GM12878 (cell line): ENCODE results near the gene TRIM40. TPM values are rescaled to one million over a fixed set of nuclear protein-coding genes. Genes with fewer than 3 reads are reported as not detected.

ENCODE experiments used
- ATAC-seq: fragments of 200-7000 bp; cut with Tn5 transposase; 3 replicates; pipeline ENCODE4 v1.9.1; 2020; ENCODE audit warnings: mild to moderate bottlenecking, moderate library complexity
- BruUV-seq: library from RNA; stranded (reverse); fragments of 400-500 nt; replicated peaks from 2 replicates; lab custom pipeline; 2021; lab: Mats Ljungman, UMichigan
- CTCF ChIA-PET: fragments of 300-600 bp; sonication (Branson Sonifier 250); formaldehyde crosslinking; extraction: SDS; loops from one replicate; lab custom pipeline; 2021; ENCODE audit warnings: inconsistent platforms; lab: Yijun Ruan, JAX
- POLR2A ChIA-PET: fragments of 350-600 bp; formaldehyde crosslinking; extraction: SDS; loops from one replicate; lab custom pipeline; 2021; ENCODE audit warnings: inconsistent platforms; lab: Charles Lee
- RAD21 ChIA-PET: fragments of 300-600 bp; sonication (Branson Sonifier 250); formaldehyde crosslinking; loops from one replicate; lab custom pipeline; 2023; ENCODE audit warnings: antibody characterized with exemption; ENCODE audit not compliant: unreplicated experiment; lab: Charles Lee
- SMC1A ChIA-PET: fragments of 300-600 bp; sonication (Branson Sonifier 250); formaldehyde crosslinking; loops from one replicate; lab custom pipeline; 2023; ENCODE audit not compliant: unreplicated experiment, uncharacterized antibody; lab: Charles Lee
- DNase-seq: peaks from one replicate; pipeline ENCODE4 v3.0.0-alpha.2; 2011; ENCODE audit warnings: low read depth, low spot score
- FAIRE-seq: peaks from 3 replicates; lab custom pipeline; 2011; peaks lifted over from hg19 to GRCh38; lab: Jason Lieb, UNC
- H2AFZ ChIP-seq: 2 replicates; pipeline ENCODE4 v1.6.0; 2011; ENCODE audit warnings: low read depth, low read length, control low read depth; ENCODE audit not compliant: control insufficient read depth
- H3K27ac ChIP-seq: 2 replicates; pipeline ENCODE4 v1.5.1; 2011; ENCODE audit warnings: control low read depth; ENCODE audit not compliant: control insufficient read depth, insufficient read depth
- H3K27me3 ChIP-seq, 2 experiments: replicated peaks in 1 of 2; 2 replicates each; pipeline versions ENCODE4 v1.6.0 to v1.6.1; 2011; ENCODE audit warnings: low read length in 1 of 2; ENCODE audit not compliant: control insufficient read depth in 2 of 2, insufficient read depth in 2 of 2
- H3K36me3 ChIP-seq, 2 experiments: 2 replicates each; pipeline ENCODE4 v1.5.1; 2011; ENCODE audit warnings: low read length in 1 of 2; ENCODE audit not compliant: control insufficient read depth in 2 of 2, insufficient read depth in 2 of 2
- H3K4me1 ChIP-seq: 2 replicates; pipeline ENCODE4 v1.6.1; 2011; ENCODE audit warnings: mild to moderate bottlenecking, low read length, moderate library complexity, mixed read lengths; ENCODE audit not compliant: control insufficient read depth, insufficient read depth
- H3K4me2 ChIP-seq: 2 replicates; pipeline ENCODE4 v1.6.0; 2011; ENCODE audit warnings: control low read depth; ENCODE audit not compliant: control insufficient read depth, insufficient read depth
- H3K4me3 ChIP-seq: fragments of 200-600 bp; sonication (generic); 2 replicates; pipeline ENCODE4 v1.5.1; 2016
- H3K79me2 ChIP-seq: 2 replicates; pipeline ENCODE4 v1.6.0; 2011; ENCODE audit warnings: low read length; ENCODE audit not compliant: control insufficient read depth, insufficient read depth
- H3K9ac ChIP-seq: 2 replicates; pipeline ENCODE4 v1.8.0; 2011; ENCODE audit warnings: low read length, control low read depth, mixed read lengths; ENCODE audit not compliant: control insufficient read depth, insufficient read depth
- H3K9me3 ChIP-seq: replicated peaks from 3 replicates; pipeline ENCODE4 v1.5.1; 2011; ENCODE audit warnings: mild to moderate bottlenecking, low read length; ENCODE audit not compliant: control insufficient read depth, insufficient read depth
- H4K20me1 ChIP-seq: 2 replicates; pipeline ENCODE4 v1.6.0; 2011; ENCODE audit not compliant: control insufficient read depth, insufficient read depth
- BACH1 ChIP-seq: fragments of 450-650 bp; IDR thresholded peaks from 2 replicates; pipeline ENCODE4 v1.6.1; 2017; ENCODE audit warnings: mild to moderate bottlenecking, borderline replicate concordance
- BHLHE40 ChIP-seq, 2 experiments: fragments of 450-650 bp in 1 of 2; IDR thresholded peaks; 2 replicates each; pipeline ENCODE4 v1.6.1; 2011 to 2017; ENCODE audit warnings: low read depth in 2 of 2, borderline replicate concordance in 1 of 2, improper control_type of control experiment in 1 of 2, low read length in 1 of 2, mild to moderate bottlenecking in 1 of 2
- BMI1 ChIP-seq: fragments of 450-650 bp; IDR thresholded peaks from 2 replicates; pipeline ENCODE4 v1.6.1; 2016; ENCODE audit warnings: mild to moderate bottlenecking, moderate library complexity, borderline replicate concordance
- CBFB ChIP-seq: IDR thresholded peaks from 2 replicates; pipeline ENCODE4 v1.6.1; 2016; ENCODE audit warnings: antibody characterized with exemption, low read depth
- DPF2 ChIP-seq: fragments of 450-650 bp; IDR thresholded peaks from 2 replicates; pipeline ENCODE4 v1.6.1; 2017; ENCODE audit warnings: mild to moderate bottlenecking
- ESRRA ChIP-seq: IDR thresholded peaks from 2 replicates; pipeline ENCODE4 v1.6.1; 2012; ENCODE audit warnings: mild to moderate bottlenecking, low read length, improper control_type of control experiment
- HCFC1 ChIP-seq: fragments of 150-350 bp; IDR thresholded peaks from 2 replicates; pipeline ENCODE4 v1.6.1; 2014; ENCODE audit warnings: low read length
- IKZF2 ChIP-seq, 2 experiments: fragments of 450-650 bp; IDR thresholded peaks; 2 replicates each; pipeline ENCODE4 v1.6.1; 2017; ENCODE audit warnings: mild to moderate bottlenecking in 2 of 2, moderate library complexity in 2 of 2
- JUND ChIP-seq: IDR thresholded peaks from 2 replicates; pipeline ENCODE4 v1.6.1; 2012; ENCODE audit warnings: low read depth, mild to moderate bottlenecking, low read length, improper control_type of control experiment, moderate library complexity
- MYC ChIP-seq: IDR thresholded peaks from 2 replicates; pipeline ENCODE4 v1.6.1; 2011; ENCODE audit warnings: mild to moderate bottlenecking, low read length, moderate library complexity, inconsistent platforms; ENCODE audit not compliant: insufficient read depth, insufficient replicate concordance, insufficient read length, severe bottlenecking
- NFIC ChIP-seq: IDR thresholded peaks from 2 replicates; pipeline ENCODE4 v1.6.1; 2012; ENCODE audit warnings: low read depth, mild to moderate bottlenecking, inconsistent platforms, low read length, moderate library complexity
- NR2C1 ChIP-seq: fragments of 450-650 bp; IDR thresholded peaks from 2 replicates; pipeline ENCODE4 v1.6.1; 2017; ENCODE audit warnings: antibody characterized with exemption, mild to moderate bottlenecking, moderate library complexity
- TCF12 ChIP-seq: IDR thresholded peaks from 2 replicates; pipeline ENCODE4 v1.6.1; 2011; ENCODE audit warnings: low read depth, mild to moderate bottlenecking, low read length
- TCF3 ChIP-seq: IDR thresholded peaks from 2 replicates; pipeline ENCODE4 v1.6.1; 2012; ENCODE audit warnings: low read depth, mild to moderate bottlenecking, low read length, borderline replicate concordance; ENCODE audit not compliant: insufficient read depth
- WGBS: methylation state at CpG from one replicate; pipeline ENCODE4 v1.1.6; 2016; ENCODE audit warnings: low lambda C conversion rate; ENCODE audit not compliant: insufficient replicate concordance, insufficient coverage; ENCODE audit errors: missing lambda C conversion rate; 5-methylcytosine and 5-hydroxymethylcytosine counted together
- in situ Hi-C: fragments of 300-500 bp; cut with MboI; formaldehyde crosslinking; loops from 9 replicates; pipeline ENCODE4 v1.14.3; 2018; ENCODE audit warnings: mixed read lengths
- intact Hi-C: fragments of 100-400 bp; cut with micrococcal nuclease; formaldehyde crosslinking; loops from one replicate; pipeline ENCODE4 v1.14.2; 2022; ENCODE audit not compliant: unreplicated experiment
- polyA plus RNA-seq, 11 experiments: library from polyadenylated mRNA; depleted of rRNA in 4 of 11; unstranded in 6 of 11; stranded (reverse) in 5 of 11; fragments of >200 nt; fragmentation: Nextera tagmentation in 4 of 11; fragmentation: Illumina TruSeq in 1 of 11; extraction: Ambion mirVana in 4 of 11; extraction: Trizol in 1 of 11; gene quantifications; 1 replicate in 1 of 11; 2 replicates in 10 of 11; pipeline versions ENCODE4 v1.2.1 to v1.2.3, GENCODE V29; 2011 to 2016; ENCODE audit warnings: inconsistent platforms in 2 of 11, missing spikeins in 2 of 11, low read depth in 1 of 11
- total RNA-seq, 4 experiments: library from RNA; depleted of rRNA in 3 of 4; stranded (reverse); fragments of >200 nt in 3 of 4; fragmentation: Illumina TruSeq in 1 of 4; extraction: Trizol in 1 of 4; gene quantifications; 2 replicates each; pipeline versions ENCODE4 v1.2.1 to v1.2.3, GENCODE V29; 2013 to 2021
- TF ChIP-seq, protein P1 (sequence below): IDR thresholded peaks from 2 replicates; pipeline ENCODE4 v1.6.1; 2012; ENCODE audit warnings: improper control_type of control experiment, low read depth, low read length; ENCODE audit not compliant: insufficient replicate concordance

The TRIM40 gene
- total and polyA plus RNA-seq, 10 of the 15 experiments (the other 5 are each of a cell fraction or from before 2014, with no cell fraction given): not detected

DNA sequence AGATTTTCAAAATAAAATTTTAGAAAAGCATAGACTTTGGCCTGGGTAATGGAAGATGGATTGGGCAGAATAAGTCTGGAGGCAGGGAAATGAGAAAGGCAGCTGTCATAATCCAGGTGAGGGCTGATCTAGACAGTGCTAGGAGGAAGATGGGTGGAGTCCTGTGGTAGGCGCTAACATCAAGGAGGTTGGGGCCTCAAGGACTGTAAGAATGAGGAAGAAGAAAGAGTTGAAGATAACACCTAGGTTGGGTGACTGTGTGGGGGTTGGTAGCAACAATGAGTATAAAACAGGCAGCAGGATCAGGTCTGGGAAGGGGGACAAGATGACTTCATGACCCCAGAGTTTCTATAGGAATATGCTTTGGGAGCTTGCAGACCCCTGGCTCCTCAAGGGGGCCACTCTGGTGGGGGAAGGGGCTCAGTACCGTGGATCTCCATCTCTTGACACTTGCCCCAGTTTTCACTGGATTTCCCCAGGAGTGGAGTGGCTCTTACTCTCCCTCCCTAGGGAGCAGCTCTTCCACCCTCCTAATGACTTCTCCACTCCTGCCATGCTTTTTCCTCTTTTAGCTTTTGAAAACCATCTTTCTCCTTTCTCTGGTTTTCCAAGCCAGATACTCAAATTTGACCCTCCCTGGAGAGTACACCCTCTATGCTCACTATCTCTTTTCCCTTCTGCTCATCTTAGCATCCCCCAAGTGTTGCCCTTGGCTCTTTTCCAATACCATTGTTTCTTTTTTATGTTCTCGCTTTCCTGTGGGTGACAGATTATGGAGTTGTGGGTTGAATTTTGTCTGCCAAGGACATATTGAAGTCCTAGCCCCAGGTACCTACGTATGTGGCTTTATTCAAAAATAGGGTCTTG lies 37.8 kb upstream of the TRIM40 start (continued):
- TF ChIP-seq BACH1: no peak

DNA sequence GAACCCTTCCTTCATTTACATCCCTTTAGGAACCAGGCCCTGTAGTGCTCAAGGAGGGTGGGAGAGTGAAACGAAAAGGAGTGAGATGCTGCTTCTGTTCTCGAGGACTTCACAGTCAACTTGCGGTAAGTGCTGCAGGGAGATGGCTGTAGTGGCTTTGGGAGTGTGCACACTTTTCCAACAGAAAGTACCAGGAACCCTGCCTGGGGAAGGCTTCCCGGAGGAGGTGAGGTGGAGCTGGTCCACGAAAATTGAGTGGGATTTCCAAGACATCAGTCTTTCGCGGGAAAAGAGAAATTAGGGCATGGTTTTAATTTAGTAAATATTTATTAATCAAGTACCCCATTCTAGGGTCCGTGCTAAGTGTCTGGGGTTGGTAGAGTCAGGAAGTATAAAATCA lies 35.8 kb upstream of the TRIM40 start:
- H3K4me3 ChIP-seq: no peak overlapping the region
- BruUV-seq: no TSS peak
- intact Hi-C loops (no loop called here), in situ Hi-C loops (no loop called here)
- RAD21 ChIA-PET: no interaction called here
- no peak overlapping the region; the same call in 1 of the 2 replicates for H3K4me2 ChIP-seq
- H3K4me1 ChIP-seq: peaks cover 19% of the 10 kb centered on the region
- 29% methylated on average over 8 of the region's 8 CpGs for WGBS
- no peak overlapping the region for H3K27ac ChIP-seq
- CTCF ChIA-PET: interaction anchor here (0.7 kb wide), 1 partner anchor 31 kb away, joined by 4 read pairs; no protein-coding TSS in a partner anchor
- no peak overlapping the region for H3K9ac ChIP-seq
- no peak for ATAC-seq
- FAIRE-seq: no peak
- SMC1A ChIA-PET: interaction anchor here (1.0 to 1.2 kb wide), 2 partner anchors 31 to 34 kb away, joined by 3 to 4 read pairs; no protein-coding TSS in a partner anchor
- no peaks in the 10 kb centered on the region for H4K20me1 ChIP-seq
- DNase-seq: no peak
- H3K79me2 ChIP-seq: no peaks in the 10 kb centered on the region
- peaks cover 12 to 32% of the 10 kb centered on the region in 2 experiments for H3K27me3 ChIP-seq
- no peak overlapping the region for H2AFZ ChIP-seq
- H3K36me3 ChIP-seq: no peaks in the 10 kb centered on the region
- H3K9me3 ChIP-seq: no peaks in the 10 kb centered on the region
- POLR2A ChIA-PET: no interaction called here
- TF ChIP-seq NFIC (no peak), ESRRA (no peak), TCF3 (no peak), HCFC1 (no peak), IKZF2 (IDR thresholded peaks at IDR 0.05) (no peak), BMI1 (no peak), NR2C1 (no peak), DPF2 (no peak), JUND (no peak), TCF12 (no peak), BHLHE40 (IDR thresholded peaks at IDR 0.05; ENCODE audit: borderline replicate concordance in 1 of 2, low read depth in 2 of 2, low read length in 1 of 2) (no peak), MYC (no peak), CBFB (no peak)
- TF ChIP-seq, protein P1, sequence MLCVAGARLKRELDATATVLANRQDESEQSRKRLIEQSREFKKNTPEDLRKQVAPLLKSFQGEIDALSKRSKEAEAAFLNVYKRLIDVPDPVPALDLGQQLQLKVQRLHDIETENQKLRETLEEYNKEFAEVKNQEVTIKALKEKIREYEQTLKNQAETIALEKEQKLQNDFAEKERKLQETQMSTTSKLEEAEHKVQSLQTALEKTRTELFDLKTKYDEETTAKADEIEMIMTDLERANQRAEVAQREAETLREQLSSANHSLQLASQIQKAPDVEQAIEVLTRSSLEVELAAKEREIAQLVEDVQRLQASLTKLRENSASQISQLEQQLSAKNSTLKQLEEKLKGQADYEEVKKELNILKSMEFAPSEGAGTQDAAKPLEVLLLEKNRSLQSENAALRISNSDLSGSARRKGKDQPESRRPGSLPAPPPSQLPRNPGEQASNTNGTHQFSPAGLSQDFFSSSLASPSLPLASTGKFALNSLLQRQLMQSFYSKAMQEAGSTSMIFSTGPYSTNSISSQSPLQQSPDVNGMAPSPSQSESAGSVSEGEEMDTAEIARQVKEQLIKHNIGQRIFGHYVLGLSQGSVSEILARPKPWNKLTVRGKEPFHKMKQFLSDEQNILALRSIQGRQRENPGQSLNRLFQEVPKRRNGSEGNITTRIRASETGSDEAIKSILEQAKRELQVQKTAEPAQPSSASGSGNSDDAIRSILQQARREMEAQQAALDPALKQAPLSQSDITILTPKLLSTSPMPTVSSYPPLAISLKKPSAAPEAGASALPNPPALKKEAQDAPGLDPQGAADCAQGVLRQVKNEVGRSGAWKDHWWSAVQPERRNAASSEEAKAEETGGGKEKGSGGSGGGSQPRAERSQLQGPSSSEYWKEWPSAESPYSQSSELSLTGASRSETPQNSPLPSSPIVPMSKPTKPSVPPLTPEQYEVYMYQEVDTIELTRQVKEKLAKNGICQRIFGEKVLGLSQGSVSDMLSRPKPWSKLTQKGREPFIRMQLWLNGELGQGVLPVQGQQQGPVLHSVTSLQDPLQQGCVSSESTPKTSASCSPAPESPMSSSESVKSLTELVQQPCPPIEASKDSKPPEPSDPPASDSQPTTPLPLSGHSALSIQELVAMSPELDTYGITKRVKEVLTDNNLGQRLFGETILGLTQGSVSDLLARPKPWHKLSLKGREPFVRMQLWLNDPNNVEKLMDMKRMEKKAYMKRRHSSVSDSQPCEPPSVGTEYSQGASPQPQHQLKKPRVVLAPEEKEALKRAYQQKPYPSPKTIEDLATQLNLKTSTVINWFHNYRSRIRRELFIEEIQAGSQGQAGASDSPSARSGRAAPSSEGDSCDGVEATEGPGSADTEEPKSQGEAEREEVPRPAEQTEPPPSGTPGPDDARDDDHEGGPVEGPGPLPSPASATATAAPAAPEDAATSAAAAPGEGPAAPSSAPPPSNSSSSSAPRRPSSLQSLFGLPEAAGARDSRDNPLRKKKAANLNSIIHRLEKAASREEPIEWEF: no peak
